ENCODE data around the gene TBXA2R.

The TBXA2R gene

DNA sequence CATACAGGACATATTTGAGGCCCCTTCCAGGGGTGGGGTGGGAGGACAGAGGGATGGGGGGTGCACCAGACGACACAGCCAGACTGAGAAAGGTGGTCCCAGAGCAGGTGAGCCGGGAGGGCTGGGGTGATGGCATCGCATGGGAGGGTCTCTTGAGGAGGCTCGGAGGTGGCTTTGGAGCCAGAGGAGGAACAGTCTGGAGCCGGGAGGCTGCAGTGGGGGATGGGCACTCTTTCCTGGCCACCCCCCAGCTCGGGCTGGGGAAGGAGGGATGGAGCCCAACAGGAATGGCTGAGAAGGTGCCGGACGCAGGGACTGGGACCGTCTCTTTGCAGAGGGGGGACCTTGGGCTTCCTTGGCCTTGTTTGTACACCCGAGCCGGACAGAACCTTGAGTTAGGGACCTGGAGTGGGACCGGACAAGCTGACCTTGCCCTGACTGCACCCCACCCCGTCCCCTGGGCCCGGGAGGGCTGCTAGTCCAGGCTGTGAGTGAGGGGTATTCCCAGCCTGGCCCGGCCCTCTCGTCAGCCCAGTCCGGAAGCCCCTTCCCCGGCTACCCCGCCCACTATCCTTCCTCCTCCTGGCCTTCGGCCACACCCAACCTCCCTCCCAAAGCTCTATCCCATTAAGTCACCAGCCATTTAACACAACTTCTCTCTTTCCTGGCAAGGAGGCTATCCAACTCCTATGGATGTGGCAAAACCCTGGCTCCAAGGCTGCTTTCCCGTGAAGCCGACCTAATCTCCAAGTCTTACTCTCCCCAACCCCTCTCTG, 816 bp upstream of the TBXA2R start:
- TF ChIP-seq CREB1 (IDR thresholded peaks at IDR 0.05; ENCODE audit: low read depth) (no peak), EGR1 (IDR thresholded peaks at IDR 0.05) (no peak), ZBTB7A (IDR thresholded peaks at IDR 0.05; ENCODE audit: low read depth) (no peak), RAD21 (IDR thresholded peaks at IDR 0.05; ENCODE audit: low read depth) (no peak), EP300 (IDR thresholded peaks at IDR 0.05; ENCODE audit: borderline replicate concordance) (no peak), NFIC (IDR thresholded peaks at IDR 0.05) (no peak), TAF1 (IDR thresholded peaks at IDR 0.05; ENCODE audit: low read depth) (no peak), YY1 (IDR thresholded peaks at IDR 0.05; ENCODE audit: low read depth) (no peak), TEAD4 (IDR thresholded peaks at IDR 0.05) (no peak)

DNA sequence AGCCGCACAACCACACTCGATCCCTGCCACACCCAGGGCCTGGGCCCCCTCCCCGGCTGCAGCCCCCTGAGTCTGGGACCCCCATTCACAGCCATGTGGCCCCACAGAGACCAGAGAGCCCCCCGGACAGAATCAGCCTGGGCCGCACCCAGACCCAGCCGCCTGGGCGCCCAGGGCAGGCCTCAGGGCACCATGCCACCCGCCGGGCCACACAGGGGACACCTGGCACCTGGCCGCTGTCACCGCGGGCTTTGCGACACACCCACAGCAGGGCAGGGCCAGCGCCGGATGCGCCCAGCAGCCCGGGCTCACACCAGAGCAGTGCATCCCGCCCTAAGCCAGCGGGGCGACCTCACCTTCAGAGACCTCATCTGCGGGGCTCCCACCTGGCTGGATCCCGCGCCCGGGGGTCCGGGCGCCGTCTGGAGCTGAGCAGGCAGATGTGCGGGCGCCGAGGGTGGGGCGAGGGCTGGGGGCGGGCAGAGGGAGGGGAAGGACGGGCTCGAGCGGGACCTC, 443 bp downstream of the TBXA2R start:
- TF ChIP-seq, protein P1, sequence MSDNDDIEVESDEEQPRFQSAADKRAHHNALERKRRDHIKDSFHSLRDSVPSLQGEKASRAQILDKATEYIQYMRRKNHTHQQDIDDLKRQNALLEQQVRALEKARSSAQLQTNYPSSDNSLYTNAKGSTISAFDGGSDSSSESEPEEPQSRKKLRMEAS (IDR thresholded peaks at IDR 0.05) = peak; percentile 39
- 0 out of 2 replicates have a peak, but pooled peaks have one; percentile 28 for TF ChIP-seq TCF12 (IDR thresholded peaks at IDR 0.05; ENCODE audit: low read depth)
- peak; percentile 72 for TF ChIP-seq NFIC (IDR thresholded peaks at IDR 0.05)
- TF ChIP-seq YY1 (IDR thresholded peaks at IDR 0.05; ENCODE audit: low read depth) = no peak
- peak; percentile 54; the same call in 1 of the 2 replicates for TF ChIP-seq ZBTB7A (IDR thresholded peaks at IDR 0.05; ENCODE audit: low read depth)
- no peak for TF ChIP-seq TAF1 (IDR thresholded peaks at IDR 0.05; ENCODE audit: low read depth)
- TF ChIP-seq FOXM1 (IDR thresholded peaks at IDR 0.05; ENCODE audit: borderline replicate concordance, low read depth) = no peak
- peak; percentile 3; the same call in 1 of the 2 replicates for TF ChIP-seq RAD21 (IDR thresholded peaks at IDR 0.05; ENCODE audit: low read depth)

DNA sequence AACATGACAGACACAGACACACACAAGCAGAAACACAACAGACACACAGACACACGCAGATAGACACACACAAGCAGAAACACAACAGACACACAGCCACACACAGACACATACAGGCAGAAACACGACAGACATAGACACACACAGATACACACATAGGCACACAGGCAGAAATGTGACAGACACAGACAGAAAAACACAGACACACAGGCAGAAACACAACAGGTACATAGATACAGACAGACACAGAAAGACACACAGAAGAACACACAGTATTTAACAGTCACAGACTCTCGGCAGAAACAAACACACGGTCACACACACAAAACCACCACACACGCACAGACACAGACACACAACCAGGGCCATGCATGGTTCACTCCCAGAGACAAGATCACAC, 905 bp downstream of the TBXA2R start:
- no peak for TF ChIP-seq TEAD4 (IDR thresholded peaks at IDR 0.05)
- no peak for TF ChIP-seq EGR1 (IDR thresholded peaks at IDR 0.05)
- TF ChIP-seq FOXM1 (IDR thresholded peaks at IDR 0.05; ENCODE audit: borderline replicate concordance, low read depth) = no peak
- no peak for TF ChIP-seq YY1 (IDR thresholded peaks at IDR 0.05; ENCODE audit: low read depth)
- TF ChIP-seq, protein P2, sequence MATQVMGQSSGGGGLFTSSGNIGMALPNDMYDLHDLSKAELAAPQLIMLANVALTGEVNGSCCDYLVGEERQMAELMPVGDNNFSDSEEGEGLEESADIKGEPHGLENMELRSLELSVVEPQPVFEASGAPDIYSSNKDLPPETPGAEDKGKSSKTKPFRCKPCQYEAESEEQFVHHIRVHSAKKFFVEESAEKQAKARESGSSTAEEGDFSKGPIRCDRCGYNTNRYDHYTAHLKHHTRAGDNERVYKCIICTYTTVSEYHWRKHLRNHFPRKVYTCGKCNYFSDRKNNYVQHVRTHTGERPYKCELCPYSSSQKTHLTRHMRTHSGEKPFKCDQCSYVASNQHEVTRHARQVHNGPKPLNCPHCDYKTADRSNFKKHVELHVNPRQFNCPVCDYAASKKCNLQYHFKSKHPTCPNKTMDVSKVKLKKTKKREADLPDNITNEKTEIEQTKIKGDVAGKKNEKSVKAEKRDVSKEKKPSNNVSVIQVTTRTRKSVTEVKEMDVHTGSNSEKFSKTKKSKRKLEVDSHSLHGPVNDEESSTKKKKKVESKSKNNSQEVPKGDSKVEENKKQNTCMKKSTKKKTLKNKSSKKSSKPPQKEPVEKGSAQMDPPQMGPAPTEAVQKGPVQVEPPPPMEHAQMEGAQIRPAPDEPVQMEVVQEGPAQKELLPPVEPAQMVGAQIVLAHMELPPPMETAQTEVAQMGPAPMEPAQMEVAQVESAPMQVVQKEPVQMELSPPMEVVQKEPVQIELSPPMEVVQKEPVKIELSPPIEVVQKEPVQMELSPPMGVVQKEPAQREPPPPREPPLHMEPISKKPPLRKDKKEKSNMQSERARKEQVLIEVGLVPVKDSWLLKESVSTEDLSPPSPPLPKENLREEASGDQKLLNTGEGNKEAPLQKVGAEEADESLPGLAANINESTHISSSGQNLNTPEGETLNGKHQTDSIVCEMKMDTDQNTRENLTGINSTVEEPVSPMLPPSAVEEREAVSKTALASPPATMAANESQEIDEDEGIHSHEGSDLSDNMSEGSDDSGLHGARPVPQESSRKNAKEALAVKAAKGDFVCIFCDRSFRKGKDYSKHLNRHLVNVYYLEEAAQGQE (IDR thresholded peaks at IDR 0.05; ENCODE audit: low read depth) = no peak
- no peak for TF ChIP-seq TCF12 (IDR thresholded peaks at IDR 0.05; ENCODE audit: low read depth)
- TF ChIP-seq ZBTB7A (IDR thresholded peaks at IDR 0.05; ENCODE audit: low read depth) = no peak

DNA sequence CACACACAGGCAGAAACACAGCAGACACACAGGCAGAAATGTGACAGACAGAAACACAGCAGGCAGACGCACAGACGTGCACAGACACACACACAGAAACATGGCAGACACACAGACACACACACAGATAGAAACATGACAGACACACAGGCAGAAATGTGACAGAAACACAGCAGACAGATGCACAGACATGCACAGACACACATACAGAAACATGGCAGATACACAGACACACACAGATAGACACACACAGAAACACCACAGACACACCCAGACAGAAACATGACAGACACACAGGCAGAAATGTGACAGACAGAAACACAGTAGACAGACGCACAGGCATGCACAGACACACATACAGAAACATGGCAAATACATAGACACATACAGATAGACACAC, 1.3 kb downstream of the TBXA2R start:
- TF ChIP-seq TCF12 (IDR thresholded peaks at IDR 0.05; ENCODE audit: low read depth) (no peak), EGR1 (IDR thresholded peaks at IDR 0.05) (no peak), ZBTB7A (IDR thresholded peaks at IDR 0.05; ENCODE audit: low read depth) (no peak), TEAD4 (IDR thresholded peaks at IDR 0.05) (no peak), TAF1 (IDR thresholded peaks at IDR 0.05; ENCODE audit: low read depth) (no peak), CREB1 (IDR thresholded peaks at IDR 0.05; ENCODE audit: low read depth) (no peak), FOXM1 (IDR thresholded peaks at IDR 0.05; ENCODE audit: borderline replicate concordance, low read depth) (no peak), NFIC (IDR thresholded peaks at IDR 0.05) (no peak), YY1 (IDR thresholded peaks at IDR 0.05; ENCODE audit: low read depth) (no peak), CEBPB (IDR thresholded peaks at IDR 0.05) (no peak), RAD21 (IDR thresholded peaks at IDR 0.05; ENCODE audit: low read depth) (no peak), EP300 (IDR thresholded peaks at IDR 0.05; ENCODE audit: borderline replicate concordance) (no peak)
- TF ChIP-seq, protein P3, sequence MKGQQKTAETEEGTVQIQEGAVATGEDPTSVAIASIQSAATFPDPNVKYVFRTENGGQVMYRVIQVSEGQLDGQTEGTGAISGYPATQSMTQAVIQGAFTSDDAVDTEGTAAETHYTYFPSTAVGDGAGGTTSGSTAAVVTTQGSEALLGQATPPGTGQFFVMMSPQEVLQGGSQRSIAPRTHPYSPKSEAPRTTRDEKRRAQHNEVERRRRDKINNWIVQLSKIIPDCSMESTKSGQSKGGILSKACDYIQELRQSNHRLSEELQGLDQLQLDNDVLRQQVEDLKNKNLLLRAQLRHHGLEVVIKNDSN (IDR thresholded peaks at IDR 0.05) = no peak
- TF ChIP-seq, protein P2 (IDR thresholded peaks at IDR 0.05; ENCODE audit: low read depth) = no peak
- TF ChIP-seq, protein P1 (IDR thresholded peaks at IDR 0.05) = no peak

DNA sequence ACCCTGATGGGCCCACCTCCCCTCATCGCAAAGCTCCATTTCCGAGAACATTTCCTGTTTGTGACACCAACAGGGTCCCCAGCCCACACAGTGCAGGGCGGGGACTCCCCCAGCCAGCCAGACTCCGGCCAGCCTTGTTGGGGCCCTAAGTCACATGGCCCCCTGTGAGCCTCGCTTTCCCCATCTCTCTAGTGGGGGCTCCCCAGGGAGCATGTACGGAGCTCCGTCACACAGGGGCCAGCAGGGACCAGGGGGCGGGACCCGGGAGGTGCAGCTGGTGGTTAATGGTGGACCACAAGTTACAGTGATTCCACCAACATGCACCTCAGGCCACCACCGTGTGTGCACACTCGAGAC, 1.7 kb downstream of the TBXA2R start:
- TF ChIP-seq FOXM1 (IDR thresholded peaks at IDR 0.05; ENCODE audit: borderline replicate concordance, low read depth) (no peak), ZBTB7A (IDR thresholded peaks at IDR 0.05; ENCODE audit: low read depth) (no peak), TCF12 (IDR thresholded peaks at IDR 0.05; ENCODE audit: low read depth) (no peak)

DNA sequence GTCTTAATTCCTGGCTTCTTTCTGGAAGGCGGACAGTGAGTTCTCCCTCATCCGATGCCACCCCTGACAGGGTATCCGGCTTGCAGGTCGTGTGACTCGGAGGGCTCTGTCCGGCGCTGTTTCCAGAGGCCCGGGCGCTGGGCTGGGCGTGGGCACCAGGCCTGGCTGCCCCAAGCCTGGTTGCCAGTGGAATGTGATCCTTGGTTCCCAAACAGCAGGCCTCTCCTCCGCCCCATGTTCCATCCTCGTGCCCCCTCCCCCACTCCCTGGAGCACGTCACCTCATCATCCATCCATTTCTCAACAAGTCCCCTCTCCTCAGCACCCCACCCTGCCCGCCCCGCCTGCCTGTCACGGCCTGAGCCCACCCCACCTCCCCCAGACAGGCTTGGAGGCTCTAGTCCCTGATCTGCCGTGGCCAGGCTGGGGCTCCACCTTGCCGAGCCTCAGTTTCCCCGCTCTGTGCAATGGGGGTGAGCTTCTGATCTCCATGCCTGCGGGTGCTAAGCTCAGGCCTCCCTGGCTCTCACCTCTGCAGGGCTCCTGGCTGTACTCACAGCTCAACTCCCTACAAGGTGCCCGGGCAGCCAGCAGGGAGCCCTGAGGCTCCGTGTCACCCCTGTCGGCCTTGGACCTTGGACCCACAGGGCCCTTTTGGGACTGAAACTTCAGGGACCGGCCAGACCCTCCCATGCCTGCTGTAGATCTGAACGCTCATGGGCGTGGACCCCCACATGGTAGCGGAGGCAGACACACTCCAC, 2.3 kb downstream of the TBXA2R start:
- TF ChIP-seq FOXM1 (IDR thresholded peaks at IDR 0.05; ENCODE audit: borderline replicate concordance, low read depth) (no peak), EGR1 (IDR thresholded peaks at IDR 0.05) (no peak)

All from Ishikawa (cell line).